Tibial nerve (tissue), 3 donors: ENCODE data around the gene DYNC1LI2.

ENCODE experiments used
- CTCF ChIP-seq, 5 experiments: fragments of 200-600 bp in 3 of 5; fragments of 450-650 bp in 2 of 5; sonication (generic) in 3 of 5; IDR thresholded peaks; one replicate each; pipeline ENCODE4 v1.5.1; 2016 to 2019; ENCODE audit warnings: antibody characterized with exemption in 5 of 5, mild to moderate bottlenecking in 3 of 5, moderate library complexity in 2 of 5
- POLR2A ChIP-seq, 2 donors: fragments of 450-650 bp; IDR thresholded peaks; one replicate each; pipeline ENCODE4 v1.6.1; 2017; ENCODE audit warnings: antibody characterized with exemption in 2 of 2, mild to moderate bottlenecking in 2 of 2, moderate library complexity in 2 of 2

- TF ChIP-seq CTCF (IDR thresholded peaks at IDR 0.05), result no peak
- TF ChIP-seq POLR2A (IDR thresholded peaks at IDR 0.05), result no peak
These were observed 970 bp upstream of the DYNC1LI2 start for GRCh38 chr16:66752379-66752778.
